Mucosa of gallbladder (tissue), 1 donor: ENCODE data around the gene SPINK14. TPM values are rescaled to one million over a fixed set of nuclear protein-coding genes. Genes with fewer than 3 reads are reported as not detected.

ENCODE experiments used
- DNase-seq: peaks from one replicate; pipeline ENCODE4 v3.0.0-alpha.2; 2020; ENCODE audit warnings: low spot score
- total RNA-seq: library from RNA; stranded (reverse); gene quantifications from one replicate; pipeline ENCODE4 v1.2.1, GENCODE V29; 2021
- donor health status: DM: no; HTN: no; CAD: no.

Gene SPINK14, protein sequence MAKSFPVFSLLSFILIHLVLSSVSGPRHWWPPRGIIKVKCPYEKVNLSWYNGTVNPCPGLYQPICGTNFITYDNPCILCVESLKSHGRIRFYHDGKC
- not detected for total RNA-seq

DNA sequence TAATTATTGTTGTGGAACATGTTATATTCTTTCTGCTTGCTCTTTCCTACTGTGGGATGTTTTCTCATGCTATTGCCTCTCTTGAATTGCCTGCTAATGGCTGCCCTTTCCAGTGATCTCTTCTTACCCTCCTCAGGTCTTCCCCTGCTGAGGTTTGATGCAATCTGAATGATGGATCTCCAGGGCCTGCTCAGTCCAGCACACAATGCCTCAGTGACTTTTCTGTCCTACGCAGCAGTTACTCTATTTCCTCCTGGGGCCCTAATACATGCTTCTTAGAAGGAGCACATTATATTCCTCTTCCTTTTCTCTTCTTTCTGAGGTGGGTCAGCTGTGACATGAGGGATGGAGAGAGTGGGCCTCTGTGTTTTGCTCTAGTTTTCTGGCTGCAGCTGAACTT, at the start of gene SPINK14:
Gene SPINK14 (plus strand): TSS at position 301 of the 400 bp plus-strand sequence. CDS start 1,187 bp downstream, outside the sequence.
- no peak for DNase-seq

DNA sequence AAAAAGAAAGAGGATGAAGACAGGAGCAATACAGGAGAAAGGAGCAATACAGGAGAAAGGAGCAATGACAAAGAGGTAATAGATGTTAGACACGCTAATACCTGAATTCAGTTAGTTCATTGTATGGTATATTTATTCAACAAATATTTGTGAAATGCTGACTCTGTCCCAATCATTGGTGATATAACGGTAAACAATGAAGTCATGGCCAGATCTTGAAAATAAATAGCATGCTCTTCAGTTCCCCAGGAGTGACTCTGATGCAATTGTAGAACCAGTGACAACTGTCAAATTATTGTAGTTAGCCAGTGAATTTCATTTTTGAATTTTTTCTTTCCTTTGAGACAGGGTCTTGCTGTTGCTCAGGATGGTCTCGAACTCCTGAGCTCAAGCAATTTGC, 48.0 kb upstream of the SPINK14 start:
- no peak for DNase-seq

DNA sequence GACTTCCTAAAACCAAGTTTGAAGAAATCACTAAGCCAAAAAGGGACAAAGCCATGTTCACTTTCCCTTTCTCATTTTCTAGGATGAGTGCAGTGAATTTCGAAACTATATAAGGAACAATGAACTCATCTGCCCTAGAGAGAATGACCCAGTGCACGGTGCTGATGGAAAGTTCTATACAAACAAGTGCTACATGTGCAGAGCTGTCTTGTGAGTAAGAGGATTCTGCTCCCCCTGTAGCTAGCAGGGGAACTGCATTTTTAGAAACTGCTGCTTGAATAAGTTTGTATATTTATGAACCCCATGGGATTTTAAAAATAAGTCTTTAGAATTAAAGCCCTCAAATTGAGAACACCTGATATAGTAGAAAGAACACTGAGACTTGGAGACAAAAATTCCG, 42.7 kb upstream of the SPINK14 start:
- no peak for DNase-seq

DNA sequence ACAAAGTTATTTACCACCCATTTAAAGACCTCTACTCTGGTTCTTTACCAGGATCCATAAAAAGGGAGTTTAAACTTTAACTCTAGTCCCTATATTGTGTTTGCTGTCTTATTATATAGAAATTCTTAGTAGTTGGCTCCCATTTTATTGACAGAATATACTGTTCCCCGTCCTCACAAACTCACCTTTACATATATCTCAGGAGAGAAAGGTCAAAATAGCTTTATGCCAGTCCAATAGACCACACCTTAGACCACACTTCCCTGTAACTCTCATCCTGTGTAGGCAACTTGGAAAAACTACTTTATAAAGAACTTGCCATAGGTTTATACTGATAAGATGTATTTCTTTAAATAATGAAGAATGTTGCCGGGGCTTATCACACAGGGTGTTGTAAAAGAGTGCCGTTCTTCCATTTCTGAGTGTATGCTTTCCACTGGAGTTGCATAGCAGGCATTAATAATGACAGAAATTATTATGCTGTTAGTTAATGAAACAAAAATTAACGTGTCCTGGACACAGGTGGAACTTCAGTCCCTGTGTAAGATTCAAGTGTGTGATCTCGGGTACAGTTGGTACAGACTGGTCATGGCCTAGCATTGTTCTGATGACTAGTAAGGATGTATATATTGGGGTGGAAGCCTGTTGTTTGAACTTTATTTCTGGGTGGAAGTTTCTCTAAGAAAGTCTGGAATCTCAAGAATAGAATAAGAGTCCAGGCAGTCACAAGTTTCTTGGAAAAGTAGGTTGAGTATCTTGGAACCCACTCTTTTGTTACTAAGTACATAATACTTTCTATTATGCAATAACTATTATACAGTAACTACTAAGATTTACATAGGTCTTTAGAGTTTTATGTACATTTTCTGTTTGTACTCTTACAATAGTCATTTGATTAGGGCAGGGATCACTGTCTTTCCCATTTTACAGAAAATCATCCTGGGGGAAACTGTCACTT, 33.0 kb upstream of the SPINK14 start:
- DNase-seq, result no peak

DNA sequence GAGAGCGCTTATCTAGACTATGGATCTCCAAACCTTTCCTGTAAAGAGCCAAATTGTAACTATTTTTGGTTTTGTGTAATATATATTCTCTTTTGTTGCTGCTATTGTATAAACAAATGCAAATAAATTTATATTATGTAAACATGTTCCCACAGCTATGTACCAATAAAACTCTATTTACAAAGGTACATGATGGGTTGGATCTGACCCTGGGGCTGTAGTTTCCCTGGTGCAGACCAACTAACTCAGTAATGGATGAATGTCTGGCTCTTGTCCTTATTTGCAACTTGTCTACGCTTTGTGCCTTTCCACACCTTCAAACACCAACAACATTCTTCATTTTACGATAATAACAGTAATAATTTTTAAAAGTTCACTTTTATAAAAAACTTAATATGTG, 27.5 kb upstream of the SPINK14 start:
- no peak for DNase-seq

DNA sequence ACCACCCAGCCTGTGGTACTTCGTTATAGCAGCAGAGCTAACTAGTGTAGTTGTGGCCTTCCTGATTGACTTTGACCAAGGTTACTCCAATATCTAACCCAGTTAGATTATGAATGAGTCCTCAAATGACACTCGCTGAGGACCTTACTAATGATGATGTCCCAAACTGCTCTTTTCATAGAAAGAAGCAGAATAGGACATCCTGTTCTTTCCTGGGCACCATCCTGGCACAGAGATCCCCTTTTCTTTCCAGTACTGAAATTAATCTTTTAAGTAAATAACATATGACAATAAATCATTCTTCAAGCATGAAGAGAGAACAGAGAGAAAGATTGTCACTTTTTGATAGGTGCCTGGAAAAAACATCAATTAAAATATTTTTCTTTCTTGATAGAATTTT, 26.7 kb upstream of the SPINK14 start:
- DNase-seq, result no peak

DNA sequence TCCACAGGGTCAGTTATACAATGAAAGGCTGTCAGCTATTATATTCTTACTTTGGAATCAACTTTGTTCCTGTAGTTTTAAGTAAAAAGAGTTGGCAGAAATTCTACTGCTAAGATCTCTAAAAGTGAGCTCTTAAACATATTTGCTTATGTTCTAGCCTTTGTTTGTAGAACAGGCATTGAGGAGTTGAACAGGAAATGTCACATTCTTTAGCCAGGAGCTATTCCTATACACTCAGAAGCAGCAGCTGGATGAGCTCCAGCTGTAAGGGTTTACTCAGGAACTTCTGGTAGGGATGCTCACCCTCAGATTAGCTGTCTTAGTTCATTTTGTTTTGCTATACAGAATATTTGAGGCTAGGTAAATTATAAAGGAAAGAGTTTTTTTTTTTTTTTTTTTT, 22.4 kb upstream of the SPINK14 start:
- peak; percentile 74 for DNase-seq

DNA sequence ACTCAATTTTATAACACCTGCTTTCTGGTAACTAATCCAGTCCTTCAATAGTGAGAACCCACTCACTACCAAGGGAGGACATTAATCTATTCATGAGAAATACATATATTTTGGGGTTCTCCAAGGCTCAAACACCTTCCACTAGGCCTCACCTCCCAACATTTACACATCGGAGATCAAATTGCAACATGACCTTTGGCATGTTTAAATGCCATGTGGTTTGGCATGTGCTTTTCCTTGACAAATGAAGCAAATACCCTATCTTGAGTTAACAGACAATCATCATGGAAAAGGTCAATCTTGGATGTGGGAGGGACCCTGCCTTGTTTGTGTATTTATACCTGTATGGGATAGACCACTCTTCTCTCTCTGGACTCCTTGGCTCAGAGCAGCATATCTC, 21.9 kb upstream of the SPINK14 start:
- DNase-seq, result no peak

DNA sequence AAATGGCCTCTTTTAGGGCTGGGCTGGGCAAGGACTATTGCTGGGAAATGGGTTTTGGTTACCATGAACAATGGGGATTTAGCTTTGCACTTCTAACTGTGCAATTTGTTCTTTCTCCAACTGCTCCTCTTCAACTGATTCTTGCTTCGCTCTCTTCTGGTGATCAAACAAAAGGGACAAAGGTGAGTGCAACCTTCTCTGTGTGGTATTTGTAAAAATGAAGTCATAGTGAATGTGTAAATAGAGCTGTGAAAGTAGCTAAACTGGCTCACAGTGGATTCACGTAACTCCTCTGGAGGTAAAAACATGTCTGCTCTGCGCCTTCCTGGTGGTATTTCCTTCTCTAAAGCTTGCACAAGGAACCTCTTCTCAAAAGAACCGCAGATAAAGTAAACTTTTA, 20.9 kb upstream of the SPINK14 start:
- DNase-seq, result peak; percentile 29

DNA sequence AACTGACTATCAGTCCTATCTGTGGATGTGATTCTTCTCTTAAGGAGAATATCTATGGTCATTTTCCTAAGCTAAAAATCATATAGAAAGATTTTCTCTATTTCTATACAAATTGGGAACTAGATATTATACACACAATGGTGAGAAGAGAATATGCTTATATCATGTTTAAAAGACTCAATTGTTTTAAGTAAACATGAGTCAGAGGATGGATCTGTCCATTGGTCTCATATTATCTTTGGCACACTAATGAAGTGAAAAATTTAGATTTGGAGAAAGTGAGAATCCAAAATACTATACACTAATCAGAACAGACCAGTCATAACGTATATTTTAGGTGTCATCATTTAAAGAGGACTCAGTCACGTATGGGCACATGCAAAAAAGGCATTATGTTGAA, 16.5 kb upstream of the SPINK14 start:
- no peak for DNase-seq

DNA sequence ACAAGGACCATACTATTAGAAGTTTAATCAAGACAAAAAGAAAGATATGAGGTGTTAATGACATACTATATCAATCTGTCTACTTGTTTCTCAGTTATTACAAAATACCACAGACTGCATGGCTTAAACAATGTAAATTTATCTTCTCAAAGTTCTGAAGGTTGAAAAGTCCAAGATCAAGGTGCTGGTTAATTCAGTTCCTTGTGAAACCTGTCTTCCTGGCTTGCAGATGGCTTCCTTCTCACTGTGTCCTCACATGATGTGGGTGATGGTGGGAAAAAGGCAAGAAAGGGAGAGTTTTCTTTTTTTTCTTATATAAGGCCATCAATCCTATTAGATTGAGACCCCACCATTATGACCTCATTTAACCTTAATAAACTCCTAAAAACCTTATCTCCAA, 15.6 kb upstream of the SPINK14 start:
- DNase-seq, result no peak

DNA sequence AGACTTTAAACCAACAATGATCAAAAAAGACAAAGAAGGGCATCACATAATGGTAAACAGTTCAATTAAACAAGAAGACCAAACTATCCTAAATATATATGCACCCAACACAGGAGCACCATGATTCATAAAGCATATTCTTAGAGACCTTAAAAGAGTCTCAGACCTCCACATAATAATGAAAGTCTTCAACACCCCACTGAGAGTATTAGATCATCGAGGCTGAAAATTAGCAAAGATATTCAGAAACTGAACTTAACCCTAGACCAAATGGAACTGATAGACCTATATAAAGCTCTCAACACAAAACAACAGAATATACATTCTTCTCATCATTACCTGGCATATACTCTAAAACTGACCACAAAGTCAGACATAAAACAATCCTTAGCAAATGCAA, 11.7 kb upstream of the SPINK14 start:
- no peak for DNase-seq

DNA sequence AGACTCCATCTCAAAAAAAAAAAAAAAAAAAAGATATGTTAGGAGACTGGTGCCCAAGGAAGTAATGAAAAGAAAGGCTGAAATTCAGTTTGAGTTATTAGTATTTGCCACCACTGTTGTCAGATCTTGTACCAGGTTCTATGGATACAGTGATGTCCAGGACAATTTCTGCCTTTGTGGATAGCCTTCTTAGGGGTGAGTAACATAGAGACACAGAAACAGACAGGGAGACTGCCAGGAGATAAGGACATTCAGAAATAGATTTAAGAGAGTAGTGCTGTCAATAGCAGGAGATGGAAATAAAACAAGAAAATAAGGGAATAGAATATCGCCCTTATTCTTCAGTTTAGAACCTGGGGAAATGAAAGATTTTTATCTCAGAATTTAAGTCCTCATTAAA, 6.3 kb upstream of the SPINK14 start:
- DNase-seq, result no peak

DNA sequence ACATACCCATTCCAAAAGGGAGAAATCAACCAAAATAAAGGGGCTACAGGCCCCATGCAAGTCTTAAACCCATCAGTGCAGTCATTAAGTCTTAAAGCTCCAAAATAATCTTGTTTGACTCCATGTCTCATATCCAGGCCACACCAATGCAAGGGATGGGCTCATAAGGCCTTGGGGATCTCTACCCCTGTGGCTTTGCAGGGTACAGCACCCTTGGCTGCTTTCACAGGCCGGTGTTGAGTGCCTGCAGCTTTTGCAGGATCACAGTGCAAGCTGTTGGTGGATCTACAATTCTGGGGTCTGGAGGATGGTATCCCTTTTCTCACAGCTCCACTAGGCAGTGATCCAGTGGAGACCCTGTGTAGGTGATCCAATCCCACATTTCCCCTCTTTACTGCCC, 5.0 kb upstream of the SPINK14 start:
- DNase-seq, result no peak

DNA sequence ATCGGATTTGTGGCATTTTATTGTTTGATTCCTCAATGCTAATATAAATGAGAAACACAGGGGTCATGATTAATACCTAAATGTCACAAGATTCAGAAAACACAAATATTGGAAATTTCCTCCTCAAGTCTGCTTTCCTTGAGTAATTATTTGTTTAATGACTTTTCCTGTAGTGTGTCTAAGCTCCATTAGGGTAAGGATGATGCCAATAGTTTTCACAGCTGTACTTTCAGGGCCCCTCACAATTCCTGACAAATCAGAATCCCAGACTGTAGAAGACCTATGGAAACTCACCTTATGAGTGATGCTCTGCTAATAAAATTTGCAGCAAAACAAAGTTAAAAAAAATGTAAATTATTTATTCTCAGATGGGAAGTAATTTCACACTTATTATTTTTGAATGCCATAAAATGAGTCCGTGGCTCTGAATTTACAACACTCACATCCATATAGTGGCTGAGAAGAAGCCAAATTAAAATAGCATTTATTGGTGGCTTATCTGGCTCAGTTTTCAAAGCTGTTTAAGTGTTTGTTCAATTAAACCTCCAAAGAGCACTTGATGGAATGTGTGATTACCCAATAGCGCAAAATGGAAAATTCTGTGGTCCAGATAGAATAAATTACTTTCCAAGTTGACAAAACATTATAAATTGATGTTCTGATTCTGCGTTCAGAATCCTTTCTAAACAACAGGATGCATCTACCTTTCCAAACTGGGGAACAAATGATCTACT, 1.6 kb upstream of the SPINK14 start:
- DNase-seq, result no peak

DNA sequence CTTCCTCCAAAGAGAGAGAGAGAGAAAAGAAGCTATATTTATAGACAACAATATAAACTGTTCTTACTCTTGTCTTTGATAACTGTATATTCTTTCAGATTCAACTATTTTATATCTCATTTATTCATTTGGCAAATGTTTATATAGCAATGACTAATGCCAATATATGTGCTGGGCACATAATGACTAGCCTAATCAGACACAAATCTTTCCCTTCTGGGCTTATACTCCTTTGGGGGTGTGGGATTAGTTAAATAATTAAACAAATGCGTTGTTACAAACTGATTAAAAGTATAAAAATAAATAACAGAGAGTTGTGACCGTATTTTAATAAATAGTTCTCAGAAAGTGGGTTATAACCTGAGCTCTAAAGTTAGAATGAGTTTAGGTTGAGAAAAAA, 4.0 kb downstream of the SPINK14 start:
- DNase-seq, result no peak

DNA sequence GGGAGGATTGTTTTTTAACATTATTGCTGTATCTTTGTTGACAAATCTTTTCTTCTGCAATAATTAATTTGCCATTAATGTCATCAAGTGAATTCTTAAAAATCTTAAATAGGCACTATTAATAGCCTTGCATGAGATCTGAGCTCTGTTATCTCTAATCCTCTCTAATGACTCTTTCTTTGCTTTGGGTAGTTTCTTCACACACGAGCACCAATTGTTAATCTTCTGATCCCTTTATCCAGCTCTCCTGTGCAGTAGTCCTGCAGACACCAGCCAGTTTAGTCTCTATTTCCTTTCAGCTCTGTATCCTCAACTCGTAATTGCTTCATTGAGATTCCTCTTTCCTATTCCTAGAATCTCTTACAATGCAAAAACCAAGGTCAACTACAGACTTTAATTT, 8.1 kb downstream of the SPINK14 start:
- no peak for DNase-seq

DNA sequence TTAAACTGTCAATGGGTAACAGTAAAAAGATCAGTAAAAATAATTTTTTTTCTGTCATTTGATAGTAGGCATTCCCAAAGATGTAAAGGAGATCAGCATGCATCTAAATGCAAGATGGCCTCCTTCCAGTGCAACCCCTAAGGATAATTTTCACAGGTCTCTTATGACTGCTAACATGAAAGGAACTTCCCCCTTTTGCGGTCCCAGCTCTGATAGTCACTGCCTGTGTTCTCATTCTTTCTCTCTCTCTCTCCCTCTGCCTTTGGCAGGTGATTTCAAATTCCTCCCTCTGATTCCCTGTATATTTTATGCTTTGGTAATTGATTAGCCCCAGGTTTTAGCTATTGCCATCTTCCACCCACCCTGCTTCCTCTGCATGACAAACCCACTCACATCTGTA, 8.9 kb downstream of the SPINK14 start:
- DNase-seq, result no peak

DNA sequence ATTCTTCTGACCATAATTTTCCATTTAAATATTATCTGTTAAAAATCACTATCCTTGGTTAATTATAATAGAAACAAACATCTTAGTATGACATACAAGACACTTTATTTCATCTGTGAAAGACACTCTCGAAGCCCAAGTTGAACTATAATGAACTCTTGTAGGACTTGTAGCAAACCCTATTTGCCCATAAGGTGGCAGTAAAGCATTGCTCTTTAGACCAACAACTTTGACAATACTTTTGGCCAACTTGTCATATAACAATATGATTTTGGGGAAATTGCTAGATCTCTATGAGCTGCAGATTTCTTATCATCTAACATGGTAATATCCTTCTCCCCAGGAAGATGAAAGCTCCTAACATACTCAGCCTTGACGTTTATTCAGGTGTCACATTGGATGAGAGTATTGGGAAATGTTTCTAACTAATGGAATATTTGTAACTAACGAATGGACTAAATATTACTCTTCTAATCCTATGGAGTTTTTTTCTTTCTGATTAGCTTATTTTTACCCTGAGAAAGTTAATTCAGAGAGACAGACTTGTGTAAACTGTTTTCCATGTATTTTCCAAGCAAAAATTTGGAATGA, 11.0 kb downstream of the SPINK14 start:
- no peak for DNase-seq

DNA sequence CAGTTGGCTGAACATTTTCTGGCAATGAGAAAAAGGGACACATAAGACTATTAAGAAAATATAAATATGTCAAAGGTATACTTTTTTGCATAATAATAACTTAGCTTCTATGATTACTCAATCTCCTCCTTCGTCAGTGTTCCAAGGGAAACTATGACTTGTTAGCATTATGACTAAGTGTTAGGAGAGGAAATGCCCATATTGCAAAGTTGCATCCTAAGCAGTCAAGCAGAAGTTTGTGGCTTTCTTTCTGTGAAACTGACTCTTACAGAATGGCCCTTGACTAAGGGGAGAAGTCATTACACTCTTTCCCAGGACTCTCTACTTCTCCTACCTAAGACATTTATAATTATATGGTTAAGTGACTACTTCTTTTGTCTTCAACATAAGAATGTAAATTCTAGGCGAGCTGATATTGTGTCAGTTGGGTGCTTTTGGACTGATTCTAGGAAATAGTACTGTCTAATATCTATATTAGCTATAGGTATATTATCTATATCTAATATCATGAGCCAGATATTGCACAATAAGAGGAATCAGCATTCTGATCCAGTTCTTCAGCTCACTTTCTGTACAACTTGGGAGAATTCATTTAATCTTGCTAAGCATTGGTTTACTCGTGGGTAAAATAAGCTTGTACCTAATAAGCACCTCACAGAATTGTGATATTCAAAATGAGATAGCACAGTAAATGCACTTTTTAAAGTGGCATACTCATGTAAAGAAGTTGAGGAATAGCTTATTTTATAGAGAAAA, 18.1 kb downstream of the SPINK14 start:
- no peak for DNase-seq

DNA sequence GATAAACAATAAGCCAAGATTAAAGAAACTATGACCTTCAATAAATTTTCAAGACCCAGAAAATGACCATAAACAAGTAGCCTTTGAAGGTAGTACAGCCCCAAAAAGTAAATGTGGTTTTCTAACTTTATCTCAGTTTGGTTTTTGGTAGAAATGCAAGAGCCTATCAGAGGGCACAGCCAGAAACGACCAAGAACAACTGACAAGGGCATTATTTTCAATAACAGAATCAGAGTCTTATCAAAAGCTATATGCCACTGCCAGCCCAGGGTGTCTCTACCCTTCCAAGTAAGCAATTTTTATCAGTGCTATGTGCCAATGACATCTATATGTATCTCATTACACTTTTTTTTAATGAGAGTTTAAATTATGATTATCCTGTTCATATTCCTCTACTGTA, 22.7 kb downstream of the SPINK14 start:
- DNase-seq, result no peak

DNA sequence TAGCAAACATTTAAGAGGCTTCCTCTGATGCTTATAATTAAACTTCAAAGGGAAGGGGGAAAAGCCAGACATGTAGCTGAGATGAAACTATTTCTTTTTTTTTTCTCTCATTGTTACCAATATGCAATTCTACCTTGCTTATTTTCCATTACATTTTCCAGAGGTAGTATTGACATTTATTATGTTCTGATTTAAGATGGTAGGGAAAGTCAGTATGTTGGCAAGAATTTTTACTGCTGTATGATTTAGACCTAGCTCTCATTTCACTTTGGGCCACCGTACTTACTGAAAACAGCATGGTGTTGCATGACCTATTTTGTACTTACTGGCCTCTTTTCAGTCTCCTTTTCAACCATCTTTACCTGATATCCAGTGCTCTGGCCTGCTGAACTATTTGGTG, 24.9 kb downstream of the SPINK14 start:
- DNase-seq, result no peak
